AML-193 (cell line): ENCODE results near the gene SMARCD1.
"Not testable (repeated sequence)": the region's sequence is repeated elsewhere in the genome, so short reads cannot be mapped to it uniquely, and the experiment has no call there.

Experiments used
- DNase-seq, 2 experiments: peaks; one replicate each; lab custom pipeline; 2025; lab: John Stamatoyannopoulos, UW

The SMARCD1 gene

DNA sequence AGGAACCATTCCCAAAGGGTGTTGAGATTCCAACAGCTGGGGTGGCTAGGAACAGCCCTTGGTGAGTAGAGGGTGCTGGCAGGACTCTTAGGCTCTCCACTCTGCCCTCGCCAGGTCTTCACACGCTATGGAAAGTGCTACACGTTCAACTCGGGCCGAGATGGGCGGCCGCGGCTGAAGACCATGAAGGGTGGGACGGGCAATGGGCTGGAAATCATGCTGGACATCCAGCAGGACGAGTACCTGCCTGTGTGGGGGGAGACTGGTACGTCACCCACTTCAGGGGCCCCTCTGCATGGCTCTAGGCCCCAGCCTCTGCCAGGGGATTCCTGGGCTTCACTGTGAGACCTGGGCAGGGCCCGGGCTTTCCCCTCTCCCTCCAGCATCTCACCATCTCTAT lies 8.0 kb upstream of the SMARCD1 start:
- DNase-seq: no peak

- no peak for DNase-seq
Observed at GRCh38 chr12:50078281-50078680, 6.9 kb upstream of the SMARCD1 start.

DNA sequence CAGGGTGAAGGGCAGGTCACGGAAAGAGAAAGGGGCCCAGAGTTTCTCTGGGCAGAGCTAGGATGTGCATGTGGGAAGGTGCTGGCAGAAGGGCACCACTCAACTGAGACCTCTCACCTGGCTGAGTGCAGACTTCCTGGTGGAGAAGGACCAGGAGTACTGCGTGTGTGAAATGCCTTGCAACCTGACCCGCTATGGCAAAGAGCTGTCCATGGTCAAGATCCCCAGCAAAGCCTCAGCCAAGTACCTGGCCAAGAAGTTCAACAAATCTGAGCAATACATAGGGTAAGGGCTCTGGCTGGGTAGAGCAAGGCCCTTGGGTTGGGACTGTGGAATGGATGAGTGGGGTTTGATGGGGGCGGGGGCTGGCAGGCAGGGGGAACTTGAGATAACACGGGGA lies 5.4 kb upstream of the SMARCD1 start:
- no peak for DNase-seq

DNA sequence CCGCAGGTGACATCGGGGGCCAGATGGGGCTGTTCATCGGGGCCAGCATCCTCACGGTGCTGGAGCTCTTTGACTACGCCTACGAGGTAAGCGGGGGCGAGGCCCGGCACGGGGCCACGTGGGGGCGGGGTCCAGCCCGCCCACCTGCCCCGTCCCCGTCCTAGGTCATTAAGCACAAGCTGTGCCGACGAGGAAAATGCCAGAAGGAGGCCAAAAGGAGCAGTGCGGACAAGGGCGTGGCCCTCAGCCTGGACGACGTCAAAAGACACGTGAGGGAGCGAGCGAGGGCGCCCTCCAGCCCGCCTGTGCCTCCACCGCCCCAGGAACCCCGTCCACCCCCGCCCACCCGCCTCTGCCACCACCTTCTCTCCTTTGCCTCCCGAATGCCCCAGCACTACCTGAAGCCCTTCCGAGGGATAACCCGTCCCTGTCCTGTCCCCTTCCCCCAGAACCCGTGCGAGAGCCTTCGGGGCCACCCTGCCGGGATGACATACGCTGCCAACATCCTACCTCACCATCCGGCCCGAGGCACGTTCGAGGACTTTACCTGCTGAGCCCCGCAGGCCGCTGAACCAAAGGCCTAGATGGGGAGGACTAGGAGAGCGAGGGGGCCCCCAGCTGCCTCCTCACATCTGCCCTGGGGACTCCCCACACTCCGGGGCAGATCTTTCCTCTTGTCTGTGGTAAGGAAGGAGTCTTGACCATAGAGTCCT lies 3.9 kb upstream of the SMARCD1 start:
- DNase-seq: no peak

GRCh38 chr12:50082644-50083043 lies 2.5 kb upstream of the SMARCD1 start:
- DNase-seq: no peak

GRCh38 chr12:50083301-50083700 lies 1.8 kb upstream of the SMARCD1 start:
- no peak for DNase-seq

DNA sequence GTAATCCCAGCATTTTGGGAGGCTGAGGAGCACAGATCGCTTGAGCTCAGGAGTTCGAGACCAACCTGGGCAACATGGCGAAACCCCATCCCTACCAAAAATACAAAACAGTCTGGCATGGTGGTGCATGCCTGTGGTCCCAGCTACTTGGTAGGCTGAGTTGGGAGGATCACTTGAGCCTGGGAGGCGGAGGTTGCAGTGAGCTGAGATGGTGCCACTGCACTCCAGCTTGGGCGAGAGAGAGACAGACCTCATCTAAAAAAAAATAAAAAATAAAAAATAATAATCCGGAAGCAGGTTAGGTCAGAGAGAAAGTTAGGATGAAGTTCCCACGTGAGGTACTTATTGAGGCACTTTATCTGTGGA lies 750 bp upstream of the SMARCD1 start:
- DNase-seq: not testable (repeated sequence)

DNA sequence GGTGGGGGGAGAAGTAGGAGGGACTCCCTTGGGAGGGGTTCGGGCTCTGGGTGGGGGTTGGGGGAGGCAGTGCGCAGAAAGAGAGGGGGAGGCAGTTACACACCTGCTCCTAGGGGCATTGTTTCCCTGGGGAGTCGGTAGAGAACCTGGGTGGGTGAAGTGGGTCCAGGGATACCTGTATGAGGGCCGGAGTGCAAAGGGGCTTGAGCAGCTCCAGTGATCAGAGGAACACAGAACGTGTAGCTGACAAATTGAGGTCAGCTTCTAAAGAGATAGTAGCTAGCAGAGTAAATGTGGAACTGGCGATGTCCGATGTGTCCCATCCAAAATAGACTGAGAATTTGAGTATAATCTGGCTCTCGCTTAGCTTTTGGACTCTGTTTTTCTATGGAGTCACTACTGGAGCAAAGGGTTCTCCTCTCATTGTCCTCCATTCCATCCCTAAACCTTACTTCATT lies 502 bp downstream of the SMARCD1 start:
- DNase-seq: no peak

- no peak for DNase-seq
Observed at GRCh38 chr12:50086148-50086547, 1.0 kb downstream of the SMARCD1 start.

- no peak for DNase-seq
Observed at GRCh38 chr12:50087151-50087550, 2.0 kb downstream of the SMARCD1 start.

DNA sequence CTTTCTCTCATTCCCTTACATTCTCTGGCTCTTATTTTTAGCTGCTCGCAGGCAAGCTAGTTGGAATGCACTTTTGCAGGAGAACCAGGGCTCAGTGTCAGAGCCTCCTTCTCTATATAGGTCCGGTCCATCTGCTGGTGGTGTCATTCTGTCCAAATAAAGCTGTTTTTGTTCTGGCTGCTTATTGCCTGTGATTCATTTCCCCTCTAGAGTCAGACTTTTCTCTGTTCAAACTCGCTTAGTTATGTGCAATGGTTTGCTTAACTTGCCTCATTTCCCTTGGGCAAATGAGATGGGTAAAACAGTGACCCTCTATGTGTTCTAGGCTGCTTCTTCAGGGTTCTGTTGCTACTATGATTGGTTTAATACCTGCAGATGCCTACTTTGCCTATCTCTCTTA lies 2.9 kb downstream of the SMARCD1 start:
- no peak for DNase-seq

DNA sequence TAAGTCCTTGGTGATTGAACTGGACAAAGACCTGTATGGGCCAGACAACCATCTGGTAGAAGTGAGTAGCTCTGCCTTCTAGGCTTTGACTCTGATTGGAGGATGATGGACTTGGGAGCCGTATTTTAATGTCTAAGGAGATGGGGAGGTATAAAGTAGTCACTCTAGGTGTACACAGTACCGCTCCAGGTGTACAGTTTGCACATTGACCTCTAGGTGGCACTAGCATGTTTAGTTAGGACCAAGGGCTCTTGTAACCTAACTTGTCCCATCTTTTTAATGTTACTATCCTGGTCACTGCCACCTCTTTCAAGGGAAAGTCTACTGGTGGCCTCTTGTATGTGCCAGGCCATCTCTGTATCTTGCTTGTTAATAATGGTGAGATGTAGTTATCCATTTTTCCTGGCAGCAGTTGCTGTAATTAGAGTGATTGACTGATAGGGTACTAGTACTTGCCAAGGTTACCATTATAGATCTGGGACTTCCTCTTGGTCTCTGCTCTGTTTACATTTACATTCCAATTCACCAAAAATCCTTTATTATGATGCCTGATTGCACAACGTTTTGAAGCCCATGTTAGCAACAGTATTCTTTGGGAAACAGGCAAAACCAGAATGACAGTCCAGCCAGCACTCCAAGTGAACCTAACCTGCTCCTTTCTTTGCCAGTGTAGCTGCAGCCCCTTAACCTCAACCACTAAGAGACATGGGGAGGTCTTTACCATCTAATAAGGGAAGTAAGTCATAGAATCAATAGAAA lies 3.6 kb downstream of the SMARCD1 start:
- DNase-seq: peak; percentile 47 to 55

GRCh38 chr12:50089730-50090129 lies 4.6 kb downstream of the SMARCD1 start:
- DNase-seq: no peak

DNA sequence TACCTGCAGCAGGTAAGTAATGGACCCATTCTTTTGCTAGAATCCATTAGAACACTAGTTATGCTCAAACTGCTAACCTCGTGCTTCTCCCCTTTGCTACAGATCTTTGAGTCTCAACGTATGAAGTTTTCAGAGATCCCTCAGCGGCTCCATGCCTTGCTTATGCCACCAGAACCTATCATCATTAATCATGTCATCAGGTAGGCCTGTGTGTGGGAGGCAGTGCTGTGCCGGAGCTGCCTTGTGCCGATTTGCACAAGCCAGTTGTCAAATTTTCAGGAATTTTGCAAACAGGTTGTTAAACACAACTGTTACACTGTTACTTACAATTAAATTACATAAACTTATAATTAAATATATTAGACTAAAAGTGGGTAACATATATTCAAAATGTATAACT lies 5.2 kb downstream of the SMARCD1 start:
- DNase-seq: no peak

- no peak for DNase-seq
Observed at GRCh38 chr12:50097952-50098351, 12.8 kb downstream of the SMARCD1 start.

DNA sequence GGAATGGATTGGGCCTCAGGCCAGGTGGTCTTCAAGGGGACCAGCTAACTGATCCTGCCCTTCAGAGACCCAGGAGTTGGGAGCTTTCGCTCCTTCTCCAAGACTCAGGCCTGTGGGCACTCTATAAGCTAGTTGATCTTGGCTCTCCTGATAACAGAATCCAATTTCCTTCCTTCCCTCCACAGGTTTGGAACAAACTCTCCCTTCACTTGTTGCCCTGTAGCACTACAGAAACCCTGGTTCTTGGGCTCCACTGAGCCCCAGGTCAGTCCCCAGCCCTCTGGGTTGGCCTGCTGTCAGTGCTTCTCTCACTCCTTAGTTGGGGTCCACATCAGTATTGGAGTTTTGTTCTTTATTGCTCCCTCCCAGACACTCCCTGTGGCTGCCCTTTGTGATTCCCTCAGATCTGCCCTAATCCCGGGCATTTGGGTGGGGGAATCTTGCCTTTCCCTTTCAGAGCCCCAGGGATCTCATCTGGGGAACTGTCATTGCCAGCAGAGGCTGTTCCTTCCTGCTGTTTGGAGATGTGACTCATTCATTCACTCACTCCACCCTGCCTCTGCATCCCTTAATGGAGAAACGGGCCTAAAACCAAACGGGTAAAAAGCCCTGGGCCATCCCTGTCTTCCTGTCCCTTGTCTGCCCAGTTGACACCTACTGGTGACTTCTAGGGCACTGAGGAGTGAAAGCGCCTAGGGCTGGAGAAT lies 14.3 kb downstream of the SMARCD1 start:
- no peak for DNase-seq

DNA sequence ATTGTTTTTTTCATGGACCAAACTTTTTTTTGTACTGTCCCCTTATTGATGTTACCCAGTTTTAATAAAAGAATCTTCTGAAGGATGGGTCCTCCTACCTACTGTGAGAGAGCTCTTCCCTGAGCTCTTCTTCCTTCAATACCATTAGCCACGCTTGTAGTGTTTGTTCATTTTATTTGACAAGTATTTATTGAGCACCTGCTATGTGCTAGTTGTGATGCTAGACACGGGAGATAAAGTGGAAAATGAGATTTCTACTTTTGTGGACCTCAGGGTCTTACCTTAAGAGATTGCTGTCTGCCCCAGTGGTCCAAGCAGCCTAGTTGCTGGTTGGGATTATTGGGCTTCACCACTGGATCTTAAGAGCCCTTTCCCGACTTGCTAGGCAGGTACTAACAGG lies 15.4 kb downstream of the SMARCD1 start:
- no peak for DNase-seq

DNA sequence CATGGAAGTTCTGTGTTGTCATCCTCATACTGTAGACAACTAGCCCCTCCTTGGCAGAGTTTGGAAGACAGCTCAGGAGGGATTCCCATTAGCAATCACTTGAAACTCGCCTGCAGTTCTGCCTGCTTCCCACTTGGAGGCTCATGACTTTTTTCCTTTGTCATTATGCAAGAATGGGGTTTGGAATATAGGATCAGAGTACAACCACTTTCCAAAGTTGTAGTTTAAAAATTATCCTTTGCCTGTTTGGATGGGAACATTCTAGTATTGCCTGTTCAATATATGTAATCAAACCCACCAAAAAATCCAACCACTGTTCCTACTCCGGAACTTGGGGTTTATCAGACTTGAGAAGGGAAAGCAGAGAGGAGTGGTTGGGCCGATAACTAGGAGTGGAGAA lies 16.5 kb downstream of the SMARCD1 start:
- peak in 1 of 2 experiments; percentile 5 for DNase-seq

DNA sequence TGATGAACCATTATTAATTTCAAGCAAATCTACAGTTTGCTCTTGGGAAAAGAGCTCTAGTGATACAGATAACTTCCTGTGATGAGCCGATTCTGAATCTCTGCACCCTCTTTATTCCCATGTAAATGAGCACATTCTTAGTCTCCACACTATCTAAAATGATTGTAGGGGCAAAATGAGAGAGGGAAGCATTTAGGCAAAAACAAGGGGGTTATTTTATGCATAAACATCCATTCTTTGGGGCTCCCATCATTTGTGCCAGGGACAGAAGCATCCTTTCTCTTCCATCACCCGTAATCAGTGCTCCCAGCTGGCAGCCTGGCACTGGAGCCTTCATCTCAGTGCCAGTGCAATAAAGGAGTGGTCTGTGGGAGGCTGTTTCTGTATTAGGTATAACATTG lies 17.0 kb downstream of the SMARCD1 start:
- DNase-seq: no peak

DNA sequence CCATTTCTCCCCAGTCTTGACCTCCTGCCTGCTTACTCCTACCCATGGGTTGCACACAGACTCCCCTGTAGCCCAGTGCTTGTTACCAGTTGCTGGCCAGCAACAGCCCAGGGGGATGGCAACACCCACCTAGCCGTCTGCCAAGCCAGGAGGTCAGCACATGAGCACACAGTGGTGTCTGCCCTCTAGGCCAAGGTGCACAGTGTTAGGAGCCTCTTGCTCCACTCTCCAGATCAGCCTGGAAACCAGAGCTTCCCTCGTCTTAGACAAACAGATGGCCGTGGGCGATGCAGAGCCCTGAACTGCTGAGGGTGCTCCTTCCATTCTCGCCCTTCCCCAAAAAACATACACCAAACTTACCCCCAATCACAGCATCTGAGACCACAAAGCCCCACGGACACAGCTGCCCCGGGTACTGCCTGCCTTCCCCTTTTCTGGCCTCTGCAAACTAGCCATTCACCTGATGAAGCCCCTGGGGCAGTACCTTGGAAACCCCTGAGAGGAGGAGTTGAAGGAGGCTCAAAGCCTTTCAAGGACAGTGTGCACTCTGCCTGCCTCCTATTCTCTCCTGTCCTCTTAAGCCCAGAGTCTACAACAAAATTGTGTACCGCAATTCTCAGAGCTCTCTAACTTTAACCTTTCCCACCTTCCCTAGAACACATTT lies 17.6 kb downstream of the SMARCD1 start:
- no peak for DNase-seq

GRCh38 chr12:50103351-50103750 lies 18.2 kb downstream of the SMARCD1 start:
- no peak for DNase-seq

GRCh38 chr12:50103767-50104321 lies 18.7 kb downstream of the SMARCD1 start, which contains the start of gene GPD1:
Gene GPD1, plus strand, starts transcription at chr12:50104008. Its CDS starts 43 bp downstream, at chr12:50104051.
- DNase-seq: no peak
